WTC11 (cell line): ENCODE data around the gene ELP4.

Source experiments
- ATF3 ChIP-seq: sonication (generic); formaldehyde crosslinking; conservative IDR thresholded peaks from 2 replicates; pipeline ENCODE4 v1.8.1; 2022; ENCODE audit warnings: mild to moderate bottlenecking, missing genetic modification reagents
- CREB1 ChIP-seq: sonication (generic); formaldehyde crosslinking; IDR thresholded peaks from 2 replicates; pipeline ENCODE4 v1.8.0; 2023; ENCODE audit warnings: mild to moderate bottlenecking, missing genetic modification reagents
- TEAD4 ChIP-seq: sonication (generic); formaldehyde crosslinking; IDR thresholded peaks from 2 replicates; pipeline ENCODE4 v1.8.0; 2022; ENCODE audit warnings: mild to moderate bottlenecking, missing genetic modification reagents
- ZNF121 ChIP-seq: sonication (generic); formaldehyde crosslinking; IDR thresholded peaks from 2 replicates; pipeline ENCODE4 v1.8.0; 2023; ENCODE audit warnings: missing genetic modification reagents
- ZNF671 ChIP-seq: fragments of 250-450 bp; sonication (Bioruptor Pico); IDR thresholded peaks from 2 replicates; pipeline ENCODE4 v1.8.0; 2021; ENCODE audit warnings: mild to moderate bottlenecking
- TF ChIP-seq, protein P1 (sequence below): sonication (generic); formaldehyde crosslinking; IDR thresholded peaks from 2 replicates; pipeline ENCODE4 v1.8.1; 2023; ENCODE audit warnings: mild to moderate bottlenecking, missing genetic modification reagents, borderline replicate concordance
- TF ChIP-seq, protein P2 (sequence below): fragments of 250-450 bp; sonication (Bioruptor Pico); IDR thresholded peaks from 2 replicates; pipeline ENCODE4 v2.1.2; 2022; ENCODE audit warnings: mild to moderate bottlenecking, moderate library complexity
- TF ChIP-seq, protein P3 (sequence below): fragments of 200-600 bp; IDR thresholded peaks from 2 replicates; pipeline ENCODE4 v1.8.0; 2022; ENCODE audit warnings: antibody characterized with exemption
- TF ChIP-seq, protein P4 (sequence below): sonication (generic); formaldehyde crosslinking; IDR thresholded peaks from 2 replicates; pipeline ENCODE4 v1.8.1; 2022; ENCODE audit warnings: missing genetic modification reagents, borderline replicate concordance
- TF ChIP-seq, protein P5 (sequence below): sonication (generic); formaldehyde crosslinking; IDR thresholded peaks from 2 replicates; pipeline ENCODE4 v1.8.1; 2022; ENCODE audit warnings: low read depth, missing genetic modification reagents, borderline replicate concordance

- TF ChIP-seq, protein P1, sequence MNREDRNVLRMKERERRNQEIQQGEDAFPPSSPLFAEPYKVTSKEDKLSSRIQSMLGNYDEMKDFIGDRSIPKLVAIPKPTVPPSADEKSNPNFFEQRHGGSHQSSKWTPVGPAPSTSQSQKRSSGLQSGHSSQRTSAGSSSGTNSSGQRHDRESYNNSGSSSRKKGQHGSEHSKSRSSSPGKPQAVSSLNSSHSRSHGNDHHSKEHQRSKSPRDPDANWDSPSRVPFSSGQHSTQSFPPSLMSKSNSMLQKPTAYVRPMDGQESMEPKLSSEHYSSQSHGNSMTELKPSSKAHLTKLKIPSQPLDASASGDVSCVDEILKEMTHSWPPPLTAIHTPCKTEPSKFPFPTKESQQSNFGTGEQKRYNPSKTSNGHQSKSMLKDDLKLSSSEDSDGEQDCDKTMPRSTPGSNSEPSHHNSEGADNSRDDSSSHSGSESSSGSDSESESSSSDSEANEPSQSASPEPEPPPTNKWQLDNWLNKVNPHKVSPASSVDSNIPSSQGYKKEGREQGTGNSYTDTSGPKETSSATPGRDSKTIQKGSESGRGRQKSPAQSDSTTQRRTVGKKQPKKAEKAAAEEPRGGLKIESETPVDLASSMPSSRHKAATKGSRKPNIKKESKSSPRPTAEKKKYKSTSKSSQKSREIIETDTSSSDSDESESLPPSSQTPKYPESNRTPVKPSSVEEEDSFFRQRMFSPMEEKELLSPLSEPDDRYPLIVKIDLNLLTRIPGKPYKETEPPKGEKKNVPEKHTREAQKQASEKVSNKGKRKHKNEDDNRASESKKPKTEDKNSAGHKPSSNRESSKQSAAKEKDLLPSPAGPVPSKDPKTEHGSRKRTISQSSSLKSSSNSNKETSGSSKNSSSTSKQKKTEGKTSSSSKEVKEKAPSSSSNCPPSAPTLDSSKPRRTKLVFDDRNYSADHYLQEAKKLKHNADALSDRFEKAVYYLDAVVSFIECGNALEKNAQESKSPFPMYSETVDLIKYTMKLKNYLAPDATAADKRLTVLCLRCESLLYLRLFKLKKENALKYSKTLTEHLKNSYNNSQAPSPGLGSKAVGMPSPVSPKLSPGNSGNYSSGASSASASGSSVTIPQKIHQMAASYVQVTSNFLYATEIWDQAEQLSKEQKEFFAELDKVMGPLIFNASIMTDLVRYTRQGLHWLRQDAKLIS = no peak
- TF ChIP-seq, protein P2, sequence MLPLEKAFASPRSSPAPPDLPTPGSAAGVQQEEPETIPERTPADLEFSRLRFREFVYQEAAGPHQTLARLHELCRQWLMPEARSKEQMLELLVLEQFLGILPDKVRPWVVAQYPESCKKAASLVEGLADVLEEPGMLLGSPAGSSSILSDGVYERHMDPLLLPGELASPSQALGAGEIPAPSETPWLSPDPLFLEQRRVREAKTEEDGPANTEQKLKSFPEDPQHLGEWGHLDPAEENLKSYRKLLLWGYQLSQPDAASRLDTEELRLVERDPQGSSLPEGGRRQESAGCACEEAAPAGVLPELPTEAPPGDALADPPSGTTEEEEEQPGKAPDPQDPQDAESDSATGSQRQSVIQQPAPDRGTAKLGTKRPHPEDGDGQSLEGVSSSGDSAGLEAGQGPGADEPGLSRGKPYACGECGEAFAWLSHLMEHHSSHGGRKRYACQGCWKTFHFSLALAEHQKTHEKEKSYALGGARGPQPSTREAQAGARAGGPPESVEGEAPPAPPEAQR (CRISPR knock-in tag) = no peak
- TF ChIP-seq ZNF121 (CRISPR knock-in tag) = no peak
- TF ChIP-seq CREB1 (CRISPR knock-in tag) = no peak
- TF ChIP-seq, protein P3, sequence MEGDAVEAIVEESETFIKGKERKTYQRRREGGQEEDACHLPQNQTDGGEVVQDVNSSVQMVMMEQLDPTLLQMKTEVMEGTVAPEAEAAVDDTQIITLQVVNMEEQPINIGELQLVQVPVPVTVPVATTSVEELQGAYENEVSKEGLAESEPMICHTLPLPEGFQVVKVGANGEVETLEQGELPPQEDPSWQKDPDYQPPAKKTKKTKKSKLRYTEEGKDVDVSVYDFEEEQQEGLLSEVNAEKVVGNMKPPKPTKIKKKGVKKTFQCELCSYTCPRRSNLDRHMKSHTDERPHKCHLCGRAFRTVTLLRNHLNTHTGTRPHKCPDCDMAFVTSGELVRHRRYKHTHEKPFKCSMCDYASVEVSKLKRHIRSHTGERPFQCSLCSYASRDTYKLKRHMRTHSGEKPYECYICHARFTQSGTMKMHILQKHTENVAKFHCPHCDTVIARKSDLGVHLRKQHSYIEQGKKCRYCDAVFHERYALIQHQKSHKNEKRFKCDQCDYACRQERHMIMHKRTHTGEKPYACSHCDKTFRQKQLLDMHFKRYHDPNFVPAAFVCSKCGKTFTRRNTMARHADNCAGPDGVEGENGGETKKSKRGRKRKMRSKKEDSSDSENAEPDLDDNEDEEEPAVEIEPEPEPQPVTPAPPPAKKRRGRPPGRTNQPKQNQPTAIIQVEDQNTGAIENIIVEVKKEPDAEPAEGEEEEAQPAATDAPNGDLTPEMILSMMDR = no peak
- TF ChIP-seq ATF3 = no peak
- TF ChIP-seq, protein P4, sequence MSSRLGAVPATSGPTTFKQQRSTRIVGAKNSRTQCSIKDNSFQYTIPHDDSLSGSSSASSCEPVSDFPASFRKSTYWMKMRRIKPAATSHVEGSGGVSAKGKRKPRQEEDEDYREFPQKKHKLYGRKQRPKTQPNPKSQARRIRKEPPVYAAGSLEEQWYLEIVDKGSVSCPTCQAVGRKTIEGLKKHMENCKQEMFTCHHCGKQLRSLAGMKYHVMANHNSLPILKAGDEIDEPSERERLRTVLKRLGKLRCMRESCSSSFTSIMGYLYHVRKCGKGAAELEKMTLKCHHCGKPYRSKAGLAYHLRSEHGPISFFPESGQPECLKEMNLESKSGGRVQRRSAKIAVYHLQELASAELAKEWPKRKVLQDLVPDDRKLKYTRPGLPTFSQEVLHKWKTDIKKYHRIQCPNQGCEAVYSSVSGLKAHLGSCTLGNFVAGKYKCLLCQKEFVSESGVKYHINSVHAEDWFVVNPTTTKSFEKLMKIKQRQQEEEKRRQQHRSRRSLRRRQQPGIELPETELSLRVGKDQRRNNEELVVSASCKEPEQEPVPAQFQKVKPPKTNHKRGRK (CRISPR knock-in tag) = no peak
- TF ChIP-seq ZNF671 (CRISPR knock-in tag) = no peak
- TF ChIP-seq, protein P5, sequence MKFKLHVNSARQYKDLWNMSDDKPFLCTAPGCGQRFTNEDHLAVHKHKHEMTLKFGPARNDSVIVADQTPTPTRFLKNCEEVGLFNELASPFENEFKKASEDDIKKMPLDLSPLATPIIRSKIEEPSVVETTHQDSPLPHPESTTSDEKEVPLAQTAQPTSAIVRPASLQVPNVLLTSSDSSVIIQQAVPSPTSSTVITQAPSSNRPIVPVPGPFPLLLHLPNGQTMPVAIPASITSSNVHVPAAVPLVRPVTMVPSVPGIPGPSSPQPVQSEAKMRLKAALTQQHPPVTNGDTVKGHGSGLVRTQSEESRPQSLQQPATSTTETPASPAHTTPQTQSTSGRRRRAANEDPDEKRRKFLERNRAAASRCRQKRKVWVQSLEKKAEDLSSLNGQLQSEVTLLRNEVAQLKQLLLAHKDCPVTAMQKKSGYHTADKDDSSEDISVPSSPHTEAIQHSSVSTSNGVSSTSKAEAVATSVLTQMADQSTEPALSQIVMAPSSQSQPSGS (CRISPR knock-in tag) = no peak
- no peak for TF ChIP-seq TEAD4 (CRISPR knock-in tag)
These were observed 99.4 kb downstream of the ELP4 start for GRCh38 chr11:31608995-31609394.
